ENCODE results near the gene CCNC.

The CCNC gene, protein sequence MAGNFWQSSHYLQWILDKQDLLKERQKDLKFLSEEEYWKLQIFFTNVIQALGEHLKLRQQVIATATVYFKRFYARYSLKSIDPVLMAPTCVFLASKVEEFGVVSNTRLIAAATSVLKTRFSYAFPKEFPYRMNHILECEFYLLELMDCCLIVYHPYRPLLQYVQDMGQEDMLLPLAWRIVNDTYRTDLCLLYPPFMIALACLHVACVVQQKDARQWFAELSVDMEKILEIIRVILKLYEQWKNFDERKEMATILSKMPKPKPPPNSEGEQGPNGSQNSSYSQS

DNA sequence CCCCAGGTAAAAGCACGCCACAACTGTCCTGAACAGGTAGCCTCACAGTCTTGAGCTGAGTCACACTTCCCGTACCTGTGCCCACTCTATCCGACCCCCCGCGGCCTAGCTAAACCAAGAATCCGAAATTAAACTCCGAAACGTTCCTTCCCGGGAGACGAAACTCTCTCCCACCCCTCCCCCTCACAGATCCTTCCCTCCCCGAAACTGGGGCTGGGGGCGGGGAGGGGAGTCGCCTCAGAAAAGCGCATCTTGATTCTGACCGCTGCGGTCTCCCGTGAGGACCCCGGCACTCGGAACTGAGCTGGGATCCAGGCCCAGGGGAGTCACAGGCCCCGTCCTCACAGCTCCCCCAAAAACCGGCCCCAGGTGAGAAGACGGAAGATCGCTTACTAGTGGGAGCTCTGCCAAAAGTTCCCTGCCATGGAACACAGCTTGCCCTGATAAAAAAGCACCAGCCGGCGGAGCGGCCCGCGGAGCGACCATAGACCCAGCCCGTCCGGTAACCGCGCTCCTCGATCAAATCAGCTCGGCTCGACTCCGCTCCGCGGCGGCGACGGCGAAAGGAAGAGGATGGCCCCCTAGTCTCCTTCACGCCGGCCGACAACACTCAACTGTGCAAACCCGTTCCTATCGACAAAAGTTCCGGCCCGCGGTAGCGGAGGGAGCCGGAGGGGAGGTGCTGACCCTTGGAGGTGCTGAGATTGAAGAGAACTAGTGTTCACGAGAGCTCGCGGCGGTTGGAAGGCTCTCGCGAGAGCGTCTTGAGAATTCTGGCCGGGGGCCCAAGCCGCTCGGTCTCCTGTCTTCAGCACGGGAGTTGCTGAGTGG, at the start of gene CCNC:
TSS of gene CCNC (minus strand) at position 558 of the 831 bp plus-strand sequence. CDS start at position 425, 133 bp downstream.
- peak; percentile 92 for DNase-seq (ENCODE audit: low spot score)

DNA sequence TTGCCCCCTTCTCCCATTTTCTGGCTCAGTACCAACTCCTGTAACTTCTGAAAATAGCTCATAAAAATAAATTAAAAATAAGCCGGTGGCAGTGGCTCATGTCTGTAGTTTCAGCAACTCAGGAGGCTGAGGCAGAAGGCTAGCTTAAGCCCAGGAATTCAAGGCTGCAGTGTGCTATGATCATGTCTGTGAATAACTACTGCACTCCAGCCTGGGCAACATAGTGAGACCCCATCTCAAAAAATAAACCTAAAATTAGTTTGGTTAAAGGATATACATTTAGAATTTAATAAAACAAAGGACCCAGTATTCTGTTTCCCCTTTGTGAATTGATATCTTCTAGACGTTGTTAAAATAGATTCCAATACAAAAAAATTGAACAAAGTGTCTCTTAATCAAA, 48.7 kb upstream of the CCNC start:
- DNase-seq (ENCODE audit: low spot score): no peak

GRCh38 chr6:99614430-99615186, 46.1 kb upstream of the CCNC start:
- DNase-seq (ENCODE audit: low spot score): no peak

DNA sequence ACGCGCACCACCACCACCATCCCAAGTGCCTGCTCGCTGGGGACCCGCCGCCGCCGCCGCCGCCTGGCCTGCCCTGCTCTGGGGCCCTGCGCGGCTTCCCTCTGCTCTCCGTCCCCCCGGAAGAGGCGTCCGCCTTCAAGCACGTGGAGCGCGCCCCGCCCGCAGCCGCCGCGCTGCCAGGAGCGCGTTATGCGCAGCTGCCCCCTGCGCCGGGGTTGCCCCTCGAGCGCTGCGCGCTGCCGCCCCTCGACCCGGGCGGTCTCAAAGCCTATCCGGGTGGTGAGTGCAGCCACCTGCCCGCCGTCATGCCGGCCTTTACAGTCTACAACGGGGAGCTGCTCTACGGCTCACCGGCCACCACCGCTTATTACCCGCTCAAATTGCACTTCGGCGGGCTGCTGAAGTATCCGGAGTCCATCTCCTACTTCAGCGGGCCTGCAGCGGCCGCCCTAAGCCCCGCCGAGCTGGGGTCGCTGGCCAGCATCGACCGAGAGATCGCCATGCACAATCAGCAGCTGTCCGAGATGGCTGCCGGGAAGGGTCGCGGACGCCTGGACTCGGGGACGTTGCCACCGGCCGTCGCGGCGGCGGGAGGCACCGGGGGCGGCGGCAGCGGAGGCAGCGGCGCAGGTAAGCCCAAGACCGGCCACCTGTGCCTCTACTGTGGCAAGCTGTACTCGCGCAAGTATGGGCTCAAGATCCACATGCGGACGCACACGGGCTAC, 45.4 kb upstream of the CCNC start:
- DNase-seq (ENCODE audit: low spot score): no peak

GRCh38 chr6:99613409-99613704, 44.9 kb upstream of the CCNC start:
- peak; percentile 54 for DNase-seq (ENCODE audit: low spot score)

DNA sequence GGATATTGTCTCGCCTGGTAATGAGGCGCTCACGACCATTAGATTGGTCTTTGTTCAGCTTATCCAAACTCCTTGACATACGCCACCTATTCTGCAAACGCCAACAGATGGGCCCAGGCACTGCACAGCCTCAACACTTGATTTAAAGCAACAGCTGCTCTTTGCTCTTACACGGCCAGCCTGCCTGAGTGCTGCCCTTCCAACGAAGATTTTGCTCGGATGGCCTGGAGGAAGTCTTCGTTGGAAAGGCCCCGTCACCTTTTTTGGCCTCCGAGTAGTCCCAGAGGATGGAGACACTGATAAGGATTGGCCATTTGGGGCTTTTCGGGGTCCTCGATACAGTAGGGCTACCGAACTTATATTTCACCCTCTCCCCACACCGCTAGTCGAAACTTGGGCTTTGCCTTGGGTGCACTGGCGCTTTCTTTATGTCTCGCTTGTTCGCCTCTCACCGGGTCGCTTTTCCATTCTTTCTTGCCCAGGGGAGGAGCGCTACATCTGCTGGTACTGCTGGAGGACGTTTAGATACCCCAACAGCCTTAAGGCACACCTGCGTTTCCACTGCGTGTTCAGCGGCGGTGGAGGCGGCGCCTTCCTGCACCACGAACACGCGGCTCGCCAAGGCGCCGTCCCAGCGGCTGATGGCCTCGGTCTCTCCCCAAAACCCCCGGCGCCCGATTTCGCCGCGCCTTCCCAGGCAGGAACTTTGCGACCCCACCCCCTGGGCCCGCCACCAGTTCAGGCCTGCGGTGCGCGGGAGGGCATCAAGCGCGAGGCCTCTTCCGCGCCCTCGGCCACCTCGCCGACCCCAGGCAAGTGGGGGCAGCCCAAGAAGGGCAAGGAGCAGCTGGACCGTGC, 44.3 kb upstream of the CCNC start:
- DNase-seq (ENCODE audit: low spot score): no peak

- DNase-seq (ENCODE audit: low spot score): peak; percentile 64
Observed at GRCh38 chr6:99611148-99611547, 42.7 kb upstream of the CCNC start.

GRCh38 chr6:99609905-99610489, 41.5 kb upstream of the CCNC start:
- DNase-seq (ENCODE audit: low spot score): no peak

GRCh38 chr6:99608886-99609482, 40.5 kb upstream of the CCNC start:
- DNase-seq (ENCODE audit: low spot score): no peak

DNA sequence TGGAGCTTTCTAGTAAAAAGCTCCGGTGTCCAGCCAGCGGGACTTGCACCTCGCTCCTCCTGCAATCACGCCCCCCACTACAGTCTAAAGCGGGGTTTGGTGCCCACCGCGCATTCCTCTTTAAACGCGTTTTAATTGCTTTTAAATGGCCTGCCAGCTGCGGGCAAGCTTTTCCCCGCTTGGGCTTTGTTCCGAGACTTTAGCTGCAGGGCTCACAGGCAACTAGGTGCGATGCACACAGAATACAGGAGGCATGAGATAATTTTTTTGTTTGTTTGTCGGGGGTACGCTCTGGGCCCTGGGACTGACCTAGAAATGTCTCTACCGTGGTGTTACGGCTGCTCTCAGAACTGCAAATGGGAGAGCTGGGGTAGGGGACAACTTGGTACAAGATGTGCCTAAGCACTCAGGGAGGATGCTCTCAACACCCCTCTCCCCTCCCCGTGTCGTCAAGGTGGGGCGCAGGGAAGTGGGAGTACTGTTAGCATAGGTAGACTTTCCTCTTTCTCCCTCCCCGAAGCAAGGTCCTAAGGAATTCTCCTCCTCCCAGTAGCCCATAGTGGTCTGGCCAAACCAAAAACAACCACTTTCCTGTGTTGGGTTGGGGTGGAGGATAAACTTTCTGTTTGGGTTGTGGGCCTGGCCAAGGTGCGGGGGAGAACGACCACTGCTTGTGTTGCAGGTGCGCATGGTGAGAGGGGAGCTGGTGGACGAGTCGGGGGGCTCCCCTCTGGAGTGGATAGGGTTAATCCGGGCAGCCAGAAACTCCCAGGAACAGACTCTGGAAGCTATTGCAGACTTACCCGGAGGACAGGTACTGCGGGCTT, 39.8 kb upstream of the CCNC start:
- DNase-seq (ENCODE audit: low spot score): no peak

DNA sequence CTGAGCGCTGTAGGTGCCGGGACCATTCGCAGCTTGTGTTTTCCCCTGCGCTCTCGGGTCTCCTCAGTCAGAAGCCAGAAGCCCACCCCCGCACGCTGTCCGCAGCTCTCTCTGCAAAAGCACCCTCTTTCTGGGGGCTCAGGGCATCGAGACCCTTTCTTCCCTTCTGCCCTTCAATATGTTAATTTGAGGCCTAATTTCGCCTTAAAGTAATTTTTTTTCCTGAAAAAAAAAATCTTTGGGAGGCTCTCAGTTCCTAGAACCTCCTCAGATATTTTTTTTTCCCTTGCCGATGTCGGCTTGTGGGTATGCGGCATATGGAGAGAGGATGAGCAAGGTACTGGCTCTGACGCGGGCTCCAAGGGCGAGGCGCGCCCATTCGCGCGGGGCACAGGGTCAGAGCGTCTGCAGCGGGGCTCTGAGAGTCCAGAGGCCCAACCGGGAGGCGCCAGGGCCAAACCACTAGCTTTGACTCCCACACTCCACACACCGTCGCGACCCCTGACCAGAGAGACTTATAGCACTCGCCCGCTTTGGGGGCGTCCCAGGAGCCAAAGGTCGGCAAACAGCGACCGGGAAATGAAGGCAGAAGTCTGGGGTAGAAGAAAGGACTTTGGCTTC, 39.1 kb upstream of the CCNC start:
- DNase-seq (ENCODE audit: low spot score): no peak

GRCh38 chr6:99606656-99607415, 38.4 kb upstream of the CCNC start, which contains the start of gene PRDM13:
Gene PRDM13 (plus strand): TSS chr6:99606833. CDS start chr6:99607035, 202 bp downstream.
- DNase-seq (ENCODE audit: low spot score): no peak

DNA sequence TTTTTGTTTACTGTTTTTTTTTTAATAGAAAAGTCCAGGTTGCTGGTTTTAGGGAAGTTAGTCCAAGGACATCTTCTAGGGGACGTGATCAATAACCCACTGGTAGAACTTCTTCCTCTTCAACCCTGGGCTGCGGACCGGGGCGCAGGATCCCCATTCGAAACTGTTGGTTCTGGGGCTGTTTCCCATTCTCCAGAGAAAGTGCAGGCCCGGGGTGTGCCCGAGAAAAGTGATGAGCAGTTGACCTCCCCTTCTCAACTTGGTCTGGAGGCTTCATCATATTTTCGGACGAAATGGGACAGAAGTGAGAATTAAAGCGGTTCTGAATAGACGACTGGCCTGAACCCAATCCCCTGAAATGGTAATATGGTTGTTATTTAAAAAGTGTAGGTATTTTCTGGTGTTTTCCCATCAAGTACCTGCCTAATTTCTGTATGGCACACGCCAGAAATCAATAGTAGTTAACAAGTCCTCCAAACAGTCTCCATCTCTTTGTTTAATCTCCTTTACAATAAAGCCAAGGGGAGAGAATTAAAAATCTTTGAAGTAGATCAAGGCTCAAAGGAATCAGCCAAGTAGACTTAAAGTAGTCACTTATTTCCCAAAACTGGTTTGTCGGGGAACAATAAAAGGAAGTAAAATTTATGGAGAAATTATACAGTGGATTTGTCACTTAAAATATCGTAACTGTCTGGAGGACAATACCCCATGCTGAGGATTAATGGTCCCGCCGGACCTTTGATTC, 37.6 kb upstream of the CCNC start:
- DNase-seq (ENCODE audit: low spot score): no peak

- no peak for DNase-seq (ENCODE audit: low spot score)
Observed at GRCh38 chr6:99605074-99605734, 36.7 kb upstream of the CCNC start.

GRCh38 chr6:99604166-99605073, 36.0 kb upstream of the CCNC start:
- DNase-seq (ENCODE audit: low spot score): no peak

All from activated CD4-positive, alpha-beta T cell treated with anti-CD3 and anti-CD28 coated beads, Interleukin-2, Interleukin-4, amounts not matched to agents 100 ng/mL and 50 ng/mL, durations not matched to agents 16 hours and 8 hours (primary cell).